H9 (cell line): ENCODE measurements around the gene TPP1. TPM values are rescaled to one million over a fixed set of nuclear protein-coding genes. Genes with fewer than 3 reads are reported as not detected.

Experiments
- DNase-seq: peaks from one replicate; pipeline ENCODE4 v3.0.0-alpha.2; 2017
- H2AFZ ChIP-seq: one replicate; pipeline ENCODE4 v1.6.1; 2013; ENCODE audit warnings: mild to moderate bottlenecking, low read length, control low read depth, moderate library complexity
- H2AK5ac ChIP-seq: 2 replicates; pipeline ENCODE4 v1.6.1; 2013; ENCODE audit warnings: low read length, control low read depth, mixed read lengths; ENCODE audit not compliant: insufficient read length
- H2BK120ac ChIP-seq: one replicate; pipeline ENCODE4 v1.6.1; 2013; ENCODE audit warnings: low read depth, mild to moderate bottlenecking, low read length, control low read depth, inconsistent platforms; ENCODE audit not compliant: poor library complexity, severe bottlenecking
- H2BK12ac ChIP-seq: 2 replicates; pipeline ENCODE4 v1.6.1; 2013; ENCODE audit warnings: low read length, control low read depth, mixed read lengths, low read depth; ENCODE audit not compliant: insufficient read length
- H2BK15ac ChIP-seq: 2 replicates; pipeline ENCODE4 v1.6.1; 2013; ENCODE audit warnings: low read depth, low read length, control low read depth
- H2BK20ac ChIP-seq: one replicate; pipeline ENCODE4 v1.6.1; 2013; ENCODE audit warnings: low read depth, mild to moderate bottlenecking, low read length, control low read depth, inconsistent platforms; ENCODE audit not compliant: poor library complexity, severe bottlenecking
- H2BK5ac ChIP-seq: 2 replicates; pipeline ENCODE4 v1.6.1; 2013; ENCODE audit warnings: low read length, control low read depth, mixed read lengths; ENCODE audit not compliant: insufficient read length
- H3K14ac ChIP-seq: 2 replicates; pipeline ENCODE4 v1.6.1; 2013; ENCODE audit warnings: low read length, control low read depth; ENCODE audit not compliant: insufficient read depth
- H3K18ac ChIP-seq: 2 replicates; pipeline ENCODE4 v1.6.1; 2013; ENCODE audit warnings: low read depth, mild to moderate bottlenecking, mixed read lengths, low read length, control low read depth; ENCODE audit not compliant: insufficient read length
- H3K23ac ChIP-seq: 2 replicates; pipeline ENCODE4 v1.6.1; 2013; ENCODE audit warnings: low read length, control low read depth, mixed read lengths, low read depth; ENCODE audit not compliant: insufficient read length
- H3K23me2 ChIP-seq: 2 replicates; pipeline ENCODE4 v1.6.1; 2013; ENCODE audit warnings: low read depth, mild to moderate bottlenecking, mixed read lengths, low read length, control low read depth; ENCODE audit not compliant: insufficient read length, poor library complexity, severe bottlenecking
- H3K27ac ChIP-seq: 2 replicates; pipeline ENCODE4 v1.5.1; 2013; ENCODE audit warnings: low read length, control low read depth, mixed read lengths, low read depth; ENCODE audit not compliant: insufficient read length
- H3K27me3 ChIP-seq: 2 replicates; pipeline ENCODE4 v1.6.1; 2013; ENCODE audit warnings: low read length, control low read depth, inconsistent platforms; ENCODE audit not compliant: insufficient read depth
- H3K4ac ChIP-seq: 2 replicates; pipeline ENCODE4 v1.6.1; 2013; ENCODE audit warnings: low read depth, mild to moderate bottlenecking, control low read depth, inconsistent platforms, low read length, moderate library complexity
- H3K4me1 ChIP-seq: 2 replicates; pipeline ENCODE4 v1.6.1; 2013; ENCODE audit warnings: low read length, control low read depth, inconsistent platforms; ENCODE audit not compliant: insufficient read depth
- H3K4me2 ChIP-seq: 2 replicates; pipeline ENCODE4 v1.6.1; 2013; ENCODE audit warnings: low read length, control low read depth, mixed read lengths; ENCODE audit not compliant: insufficient read length, insufficient read depth
- H3K56ac ChIP-seq: 2 replicates; pipeline ENCODE4 v1.6.1; 2013; ENCODE audit warnings: low read depth, mild to moderate bottlenecking, mixed read lengths, low read length, control low read depth; ENCODE audit not compliant: insufficient read length
- H3K79me1 ChIP-seq: 2 replicates; pipeline ENCODE4 v1.6.1; 2013; ENCODE audit warnings: low read depth, mild to moderate bottlenecking, moderate library complexity, low read length, control low read depth, inconsistent platforms; ENCODE audit not compliant: insufficient read depth, poor library complexity, severe bottlenecking
- H3K79me2 ChIP-seq: 2 replicates; pipeline ENCODE4 v1.6.1; 2013; ENCODE audit warnings: low read length, control low read depth, inconsistent platforms; ENCODE audit not compliant: insufficient read depth
- H3K9ac ChIP-seq: 2 replicates; pipeline ENCODE4 v1.6.1; 2013; ENCODE audit warnings: low read length, control low read depth, mixed read lengths; ENCODE audit not compliant: insufficient read length; ENCODE audit errors: extremely low read depth
- H3K9me3 ChIP-seq: one replicate; pipeline ENCODE4 v1.6.1; 2013; ENCODE audit warnings: low read depth, low read length, inconsistent platforms; ENCODE audit not compliant: control insufficient read depth
- H3T11ph ChIP-seq: one replicate; pipeline ENCODE4 v1.6.1; 2013; ENCODE audit warnings: mild to moderate bottlenecking, low read length, control low read depth, inconsistent platforms
- H4K20me1 ChIP-seq: one replicate; pipeline ENCODE4 v1.6.1; 2013; ENCODE audit not compliant: control insufficient read depth, insufficient read length, insufficient read depth
- H4K5ac ChIP-seq: 2 replicates; pipeline ENCODE4 v1.6.1; 2013; ENCODE audit warnings: low read depth, mild to moderate bottlenecking, mixed read lengths, low read length, control low read depth; ENCODE audit not compliant: insufficient read length
- H4K8ac ChIP-seq: replicated peaks from 2 replicates; pipeline ENCODE4 v1.6.1; 2013; ENCODE audit warnings: low read length, control low read depth, mixed read lengths, low read depth; ENCODE audit not compliant: insufficient read length
- H4K91ac ChIP-seq: 2 replicates; pipeline ENCODE4 v1.6.1; 2013; ENCODE audit warnings: low read depth, mild to moderate bottlenecking, moderate library complexity, mixed read lengths, low read length, control low read depth; ENCODE audit not compliant: insufficient read length
- H3K27ac Mint-ChIP-seq, 3 experiments: 2 replicates in 2 of 3; 3 replicates in 1 of 3; pipeline ENCODE4 v1.8.0; 2020 to 2021; ENCODE audit warnings: mixed read lengths in 3 of 3, mild to moderate bottlenecking in 1 of 3, moderate library complexity in 1 of 3
- H3K27me3 Mint-ChIP-seq: 2 replicates; pipeline ENCODE4 v1.8.0; 2021; ENCODE audit warnings: low read depth, mild to moderate bottlenecking, moderate library complexity, mixed read lengths
- H3K36me3 Mint-ChIP-seq, 3 experiments: 2 replicates in 2 of 3; 3 replicates in 1 of 3; pipeline ENCODE4 v1.8.0; 2020 to 2021; ENCODE audit warnings: low read depth in 3 of 3, mixed read lengths in 3 of 3; ENCODE audit not compliant: insufficient read depth in 1 of 3
- H3K4me1 Mint-ChIP-seq, 2 experiments: 2 replicates each; pipeline ENCODE4 v1.8.0; 2020; ENCODE audit warnings: mixed read lengths in 2 of 2
- H3K4me3 Mint-ChIP-seq, 2 experiments: 2 replicates in 1 of 2; 3 replicates in 1 of 2; pipeline ENCODE4 v1.8.0; 2020 to 2021; ENCODE audit warnings: mild to moderate bottlenecking in 2 of 2, mixed read lengths in 2 of 2, moderate library complexity in 1 of 2
- H3K9me3 Mint-ChIP-seq, 2 experiments: 2 replicates in 1 of 2; 3 replicates in 1 of 2; pipeline ENCODE4 v1.8.0; 2020; ENCODE audit warnings: mild to moderate bottlenecking in 2 of 2, mixed read lengths in 2 of 2, moderate library complexity in 1 of 2
- WGBS: extraction: QIAGEN DNeasy Blood & Tissue Kit; methylation state at CpG from one replicate; pipeline ENCODE4 v1.1.7; 2013; ENCODE audit warnings: missing lambda C conversion rate, low lambda C conversion rate, mixed read lengths; ENCODE audit not compliant: insufficient read length; ENCODE audit errors: extremely low coverage; 5-methylcytosine and 5-hydroxymethylcytosine counted together
- total RNA-seq: library from RNA; stranded (reverse); gene quantifications from 2 replicates; pipeline ENCODE4 v1.2.1, GENCODE V29; 2021
- TF ChIP-seq, protein P1 (sequence below): fragments of 200-600 bp; sonication (generic); conservative IDR thresholded peaks from 3 replicates; pipeline ENCODE4 v1.8.0; 2021; ENCODE audit warnings: antibody characterized with exemption, mild to moderate bottlenecking

TPP1 gene
- total RNA-seq, 1 experiment from 2014 or later: 37.2 TPM

DNA sequence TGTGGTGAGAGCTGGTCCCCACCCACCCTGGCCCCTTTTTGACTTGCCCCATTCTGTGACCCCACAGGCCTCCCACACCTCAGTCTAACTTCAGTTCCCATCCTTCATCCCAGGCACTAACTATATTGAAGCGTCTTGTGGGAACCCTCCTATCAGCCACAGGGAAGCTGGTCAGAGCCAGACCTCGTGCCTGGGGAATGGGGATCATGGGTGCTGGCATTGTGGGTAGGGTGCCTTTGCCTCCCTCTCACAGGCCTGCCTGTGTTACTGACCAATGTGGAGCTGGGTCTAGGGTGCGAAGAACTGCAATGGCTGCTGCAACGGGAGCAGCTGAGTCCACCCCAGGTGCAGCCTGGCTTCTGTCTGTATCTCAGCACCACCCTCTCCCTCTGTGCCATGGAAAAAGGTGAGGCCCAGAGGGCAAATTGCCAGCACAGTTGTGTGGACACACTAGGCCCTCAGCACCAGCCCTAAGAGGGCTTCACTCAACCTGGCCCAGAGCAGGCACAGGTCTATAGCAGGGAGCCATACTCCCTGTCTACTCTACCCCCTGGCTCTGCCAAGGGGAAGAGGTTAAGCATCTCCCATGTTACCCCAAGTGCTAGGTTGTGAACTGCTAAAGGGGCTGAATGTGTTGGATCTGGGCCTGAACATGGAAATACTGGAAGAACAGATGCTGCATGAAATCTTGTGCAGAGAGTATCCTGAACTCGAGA lies 53.1 kb downstream of the TPP1 start:
- no peak overlapping the region for H2BK20ac ChIP-seq
- Mint-ChIP-seq H3K9me3 (no peaks in the 10 kb centered on the region; a peak in 1 of 5 replicates), H3K27ac (no peak overlapping the region), H3K4me3 (no peak overlapping the region; a peak in 1 of 5 replicates), H3K36me3 (no peaks in the 10 kb centered on the region; a peak in 2 of 7 replicates), H3K27me3 (no peaks in the 10 kb centered on the region), H3K4me1 (peaks cover 29 to 39% of the 10 kb centered on the region in 2 experiments)
- H3K79me1 ChIP-seq: no peaks in the 10 kb centered on the region
- H3K18ac ChIP-seq: no peak overlapping the region
- H3K9ac ChIP-seq: no peak overlapping the region
- DNase-seq: no peak
- no peak overlapping the region for H3K56ac ChIP-seq
- H3T11ph ChIP-seq: no peak overlapping the region
- no peaks in the 10 kb centered on the region for H3K9me3 ChIP-seq
- no peak overlapping the region for H2BK12ac ChIP-seq
- no CpG with 5 or more reads among the region's 5 CpGs for WGBS
- no peak overlapping the region for H2BK120ac ChIP-seq
- no peak overlapping the region for H3K4ac ChIP-seq
- no peak overlapping the region for H4K5ac ChIP-seq
- no peak overlapping the region for H3K4me2 ChIP-seq
- no peak overlapping the region for H3K14ac ChIP-seq
- H3K23me2 ChIP-seq: no peaks in the 10 kb centered on the region
- no peak overlapping the region for H2AK5ac ChIP-seq
- H4K91ac ChIP-seq: no peak overlapping the region
- no peaks in the 10 kb centered on the region for H3K79me2 ChIP-seq
- no peaks in the 10 kb centered on the region for H3K27me3 ChIP-seq
- H3K23ac ChIP-seq: no peak overlapping the region
- TF ChIP-seq, protein P1, sequence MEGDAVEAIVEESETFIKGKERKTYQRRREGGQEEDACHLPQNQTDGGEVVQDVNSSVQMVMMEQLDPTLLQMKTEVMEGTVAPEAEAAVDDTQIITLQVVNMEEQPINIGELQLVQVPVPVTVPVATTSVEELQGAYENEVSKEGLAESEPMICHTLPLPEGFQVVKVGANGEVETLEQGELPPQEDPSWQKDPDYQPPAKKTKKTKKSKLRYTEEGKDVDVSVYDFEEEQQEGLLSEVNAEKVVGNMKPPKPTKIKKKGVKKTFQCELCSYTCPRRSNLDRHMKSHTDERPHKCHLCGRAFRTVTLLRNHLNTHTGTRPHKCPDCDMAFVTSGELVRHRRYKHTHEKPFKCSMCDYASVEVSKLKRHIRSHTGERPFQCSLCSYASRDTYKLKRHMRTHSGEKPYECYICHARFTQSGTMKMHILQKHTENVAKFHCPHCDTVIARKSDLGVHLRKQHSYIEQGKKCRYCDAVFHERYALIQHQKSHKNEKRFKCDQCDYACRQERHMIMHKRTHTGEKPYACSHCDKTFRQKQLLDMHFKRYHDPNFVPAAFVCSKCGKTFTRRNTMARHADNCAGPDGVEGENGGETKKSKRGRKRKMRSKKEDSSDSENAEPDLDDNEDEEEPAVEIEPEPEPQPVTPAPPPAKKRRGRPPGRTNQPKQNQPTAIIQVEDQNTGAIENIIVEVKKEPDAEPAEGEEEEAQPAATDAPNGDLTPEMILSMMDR: no peak
- no peak overlapping the region for H2BK5ac ChIP-seq
- H2BK15ac ChIP-seq: no peak overlapping the region
- no peak overlapping the region for H3K27ac ChIP-seq
- H4K8ac ChIP-seq: no peak overlapping the region
- peaks cover 6% of the 10 kb centered on the region; the same call in 1 of the 2 replicates for H3K4me1 ChIP-seq
- no peaks in the 10 kb centered on the region for H4K20me1 ChIP-seq
- no peak overlapping the region for H2AFZ ChIP-seq
